Breast epithelium (tissue), 3 donors: Measurements from ENCODE around the gene PHC2.

Experiments
- CTCF ChIP-seq, 3 donors: fragments of 450-650 bp; IDR thresholded peaks; one replicate each; pipeline ENCODE4 v1.5.1; 2016 to 2017; ENCODE audit warnings: antibody characterized with exemption in 3 of 3, mild to moderate bottlenecking in 3 of 3, moderate library complexity in 3 of 3
- POLR2A ChIP-seq: fragments of 450-650 bp; IDR thresholded peaks from one replicate; pipeline ENCODE4 v1.6.1; 2016; ENCODE audit warnings: antibody characterized with exemption, mild to moderate bottlenecking, moderate library complexity
- POLR2AphosphoS5 ChIP-seq, 3 donors: sonication (generic); formaldehyde crosslinking; IDR thresholded peaks; one replicate each; pipeline ENCODE4 v1.6.1; 2017; ENCODE audit warnings: antibody characterized with exemption in 3 of 3

- TF ChIP-seq POLR2A (no peak), CTCF (IDR thresholded peaks at IDR 0.05) (no peak), POLR2AphosphoS5 (IDR thresholded peaks at IDR 0.05) (no peak)
Measured at GRCh38 chr1:33392639-33393038, 38.3 kb downstream of the PHC2 start.
